Posterior vena cava (tissue), 2 donors: ENCODE data around the gene ASRGL1. TPM values are rescaled to one million over a fixed set of nuclear protein-coding genes. Genes with fewer than 3 reads are reported as not detected.
A peak's percentile ranks its signal among the peaks of the same experiment; 100 is the strongest.
"Not testable (repeated sequence)": the region's sequence is repeated elsewhere in the genome, so short reads cannot be mapped to it uniquely, and the experiment has no call there.

Source experiments
- DNase-seq: peaks from one replicate; pipeline ENCODE4 v3.0.0-alpha.2; 2020; ENCODE audit warnings: low spot score
- intact Hi-C, 2 donors: fragments of 100-400 bp; cut with DNase I; formaldehyde crosslinking; loops; one replicate each; pipeline versions ENCODE4 v1.14.1 to v1.14.2; 2022 to 2023
- long read RNA-seq, 2 donors: library from polyadenylated mRNA; unstranded; transcript quantifications; one replicate each; pipeline ENCODE4 v2.0.0, GENCODE V29; 2020 to 2021
- total RNA-seq, 2 donors: library from RNA; stranded (reverse); fragmentation: NEBNext Ultra II Directional; extraction: Animal tissue kit (Norgen Biotek cat#: 25700); gene quantifications; one replicate each; pipeline ENCODE4 v1.2.1, GENCODE V29; 2021
- donor health status: DM: yes; HTN: yes; CAD: no.
- donor health status: DM: yes; HTN: yes; CAD: no.

The ASRGL1 gene
- total RNA-seq: 10 to 100 TPM in 1 of 2 donors, 1 to 10 TPM in 1; 5.5 to 13.3 TPM
- long read RNA-seq, donor 1, transcript ASRGL1-201 (7 exons, 2,182 nt): major isoform, 7 of 11 reads
- long read RNA-seq, donor 1, partial matches to known transcripts: 1 of 11 reads
- long read RNA-seq, donor 1, other reads (novel, unspliced or antisense): 0 of 11 reads
- long read RNA-seq, donor 2, transcript ASRGL1-202 (7 exons, 2,270 nt): minor isoform, 11 of 69 reads
- long read RNA-seq, donor 2, transcript ASRGL1-201 (7 exons, 2,182 nt): major isoform, 37 of 69 reads
- long read RNA-seq, donor 2, partial matches to known transcripts: 7 of 69 reads
- long read RNA-seq, donor 2, other reads (novel, unspliced or antisense): 10 of 69 reads

DNA sequence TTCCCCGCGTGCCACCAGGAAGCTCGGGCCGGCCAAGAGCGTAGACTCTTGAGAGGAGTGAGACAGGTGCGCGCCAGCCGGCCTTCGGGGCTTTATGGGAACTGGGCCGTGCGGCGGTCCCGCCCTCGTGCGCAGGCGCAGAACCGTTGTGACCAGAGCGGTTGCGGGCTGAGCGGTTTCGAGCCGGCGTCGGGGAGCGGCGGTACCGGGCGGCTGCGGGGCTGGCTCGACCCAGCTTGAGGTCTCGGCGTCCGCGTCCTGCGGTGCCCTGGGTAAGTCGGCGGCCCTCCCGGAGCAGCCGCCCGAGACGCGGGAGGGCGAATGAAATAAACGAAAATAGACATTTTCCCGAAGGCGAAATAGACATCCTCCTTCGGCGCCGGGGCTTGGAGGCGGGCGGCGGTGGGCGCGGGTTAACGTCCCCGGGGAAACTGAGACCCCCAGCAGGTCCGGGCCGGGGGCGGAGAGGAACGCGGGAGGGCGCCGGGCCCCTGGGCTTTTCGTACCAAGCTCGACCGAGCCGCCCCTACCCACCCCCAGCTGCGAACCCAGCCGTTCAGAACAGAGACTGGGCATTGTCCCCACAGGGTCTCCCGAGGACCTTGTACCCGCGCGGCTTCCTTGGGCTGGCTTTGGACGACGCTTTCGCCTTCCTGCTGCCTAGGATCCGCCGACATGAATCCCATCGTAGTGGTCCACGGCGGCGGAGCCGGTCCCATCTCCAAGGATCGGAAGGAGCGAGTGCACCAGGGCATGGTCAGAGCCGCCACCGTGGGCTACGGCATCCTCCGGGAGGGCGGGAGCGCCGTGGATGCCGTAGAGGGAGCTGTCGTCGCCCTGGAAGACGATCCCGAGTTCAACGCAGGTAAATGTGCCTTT is at the start of gene ASRGL1:
Gene ASRGL1 (plus strand): TSS at position 146 of the 879 bp plus-strand sequence. CDS start 530 bp downstream, at position 676.
- intact Hi-C loops: no loop called here
- peak; percentile 96 for DNase-seq

DNA sequence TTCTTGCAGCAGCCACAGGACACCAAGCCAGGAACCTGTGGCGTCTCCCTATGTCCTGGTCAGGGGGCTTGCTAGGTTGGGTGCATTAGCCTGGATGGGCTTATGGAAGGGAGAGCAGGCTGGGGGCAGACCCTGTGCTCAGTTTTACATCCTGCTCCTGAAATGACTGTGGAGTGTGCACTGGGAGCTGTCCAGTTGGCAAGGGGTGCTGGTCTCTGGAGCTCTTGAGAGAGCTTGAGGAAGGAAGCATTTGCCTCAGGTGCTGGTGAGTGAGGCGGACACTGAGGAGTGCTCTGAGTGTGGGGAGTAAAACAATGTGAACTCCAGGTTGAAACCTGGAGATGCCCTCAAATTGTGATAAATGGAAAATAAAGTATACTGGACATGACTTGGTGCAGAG is 41.7 kb upstream of the ASRGL1 start:
- no peak for DNase-seq
- intact Hi-C loops: loop anchor here in 1 of 2 donors (2.0 kb wide), 1 partner anchor 51 kb away; no protein-coding TSS in a partner anchor

DNA sequence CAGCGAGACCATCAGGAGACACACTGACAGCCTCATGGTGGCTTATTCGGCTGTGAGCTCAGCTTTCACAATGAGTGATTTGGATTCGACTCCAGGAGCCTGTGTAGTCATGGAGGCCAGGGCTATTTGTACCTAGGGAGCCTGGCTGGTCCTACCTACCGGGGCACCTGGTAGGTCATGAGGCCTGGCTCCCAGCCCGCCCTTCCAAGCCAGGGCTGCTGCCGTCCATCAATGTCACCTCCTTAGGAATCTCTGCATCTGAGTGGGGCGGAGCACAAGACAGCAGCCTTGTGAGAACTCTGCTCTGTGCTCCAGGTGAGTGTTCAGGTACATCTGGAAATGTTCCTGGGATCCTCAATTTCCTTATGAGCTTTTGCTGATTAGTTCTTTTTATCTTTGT is 38.3 kb upstream of the ASRGL1 start, which contains the start of gene SCGB1D4:
Gene SCGB1D4 (minus strand): TSS at position 101 of the 400 bp plus-strand sequence. CDS start 65 bp downstream, at position 36.
- no peak for DNase-seq

DNA sequence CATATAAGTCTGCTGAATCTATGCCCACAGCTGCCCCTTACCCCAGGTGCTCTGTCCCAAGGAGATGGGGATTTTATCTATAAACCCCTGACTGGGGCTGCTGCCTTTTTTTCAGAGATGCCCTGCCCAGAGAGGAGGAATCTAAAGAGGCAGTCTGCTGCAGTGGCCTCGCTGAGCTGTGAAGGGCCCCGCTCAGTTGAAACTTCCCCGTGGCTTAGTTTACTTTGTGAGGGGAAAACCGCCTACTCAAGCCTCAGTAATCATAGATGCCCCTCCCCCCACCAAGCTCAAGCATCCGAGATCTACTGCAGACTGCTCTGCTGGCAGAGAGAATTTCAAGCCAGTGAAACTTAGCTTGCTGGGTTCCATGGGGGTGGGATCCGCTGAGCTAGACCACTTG is 31.0 kb upstream of the ASRGL1 start:
- DNase-seq: no peak
- intact Hi-C loops: no loop called here

More for the DNA sequence above, 38.3 kb upstream of the ASRGL1 start, which contains the start of gene SCGB1D4:
- intact Hi-C loops: no loop called here

DNA sequence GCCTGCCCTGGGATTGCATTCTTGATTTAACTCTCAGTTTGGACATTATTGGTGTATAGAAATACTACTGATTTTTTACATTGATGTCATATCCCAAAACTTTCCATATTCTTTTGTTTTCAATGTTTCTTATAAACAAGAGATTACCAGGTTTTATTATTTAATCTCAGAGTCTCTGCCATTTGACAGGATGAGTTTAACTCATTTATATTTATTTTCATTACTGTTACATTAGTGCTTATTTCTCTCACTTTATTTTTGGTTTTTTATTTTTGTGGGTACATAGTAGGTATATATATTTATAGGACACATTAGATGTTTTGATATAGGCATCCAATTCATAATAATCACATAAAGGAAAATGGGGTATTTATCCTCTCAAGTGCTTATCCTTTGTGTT is 29.3 kb upstream of the ASRGL1 start:
- intact Hi-C loops: no loop called here
- DNase-seq: no peak

DNA sequence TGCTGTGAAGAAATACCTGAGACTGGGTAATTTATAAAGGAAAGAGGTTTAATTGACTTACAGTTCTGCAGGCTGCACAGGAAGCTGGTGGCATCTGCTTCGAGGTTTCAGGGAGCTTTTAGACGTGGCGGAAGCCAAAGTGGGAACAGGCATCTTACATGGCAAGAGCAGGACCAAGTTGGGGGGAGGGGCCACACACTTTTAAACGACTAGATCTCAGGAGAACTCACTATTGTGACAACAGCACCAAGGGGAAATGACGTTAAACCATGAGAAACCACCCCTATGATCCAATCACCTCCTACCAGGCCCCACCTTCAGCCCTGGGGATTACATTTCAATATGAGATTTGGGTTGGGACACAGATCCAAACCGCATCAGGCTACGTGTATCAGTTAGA is 27.3 kb upstream of the ASRGL1 start:
- no peak for DNase-seq
- intact Hi-C loops: loop anchor here (5.0 to 10.0 kb wide), 2 partner anchors 135 to 513 kb away; no protein-coding TSS in a partner anchor

DNA sequence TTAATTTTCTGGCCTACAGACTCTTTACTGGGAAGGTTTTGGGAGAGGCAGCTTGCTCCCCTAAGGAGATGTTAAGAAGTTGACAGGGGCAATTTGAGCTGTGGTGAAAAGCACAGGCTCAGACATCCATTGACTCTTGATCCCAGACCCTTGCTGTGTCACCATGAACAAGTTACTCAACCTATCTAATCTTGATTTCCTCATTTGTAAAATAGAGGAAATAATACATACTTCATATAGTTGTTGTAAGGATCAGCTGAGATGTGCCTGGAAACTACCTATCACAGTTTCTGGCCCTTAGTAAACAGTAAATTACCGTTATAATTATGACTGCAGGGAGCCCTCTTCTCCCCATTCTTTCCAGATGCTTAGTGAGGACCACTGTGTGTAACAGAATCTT is 21.8 kb upstream of the ASRGL1 start:
- intact Hi-C loops: loop anchor here in 1 of 2 donors (10.0 kb wide), 1 partner anchor 141 kb away; no protein-coding TSS in a partner anchor
- no peak for DNase-seq

DNA sequence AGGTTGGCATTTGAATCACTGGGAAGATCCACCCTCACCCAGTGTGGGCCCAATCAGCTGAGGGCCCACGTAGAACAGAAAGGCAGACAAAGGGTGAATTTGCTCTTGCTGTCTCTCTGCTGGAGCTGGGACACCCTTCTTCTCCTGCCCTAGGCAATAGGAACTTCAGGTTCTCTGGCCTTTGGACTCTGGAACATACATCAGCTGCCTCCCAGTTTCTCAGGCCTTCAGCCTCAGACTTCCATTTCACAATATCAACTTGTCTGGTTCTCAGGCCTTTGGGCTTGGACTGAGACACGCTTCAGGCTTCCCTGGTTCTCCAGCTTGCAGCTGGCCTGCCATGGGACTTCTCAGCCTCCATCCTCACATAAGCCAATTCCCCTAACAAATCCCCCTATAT is 14.7 kb upstream of the ASRGL1 start:
- intact Hi-C loops: no loop called here
- no peak for DNase-seq

DNA sequence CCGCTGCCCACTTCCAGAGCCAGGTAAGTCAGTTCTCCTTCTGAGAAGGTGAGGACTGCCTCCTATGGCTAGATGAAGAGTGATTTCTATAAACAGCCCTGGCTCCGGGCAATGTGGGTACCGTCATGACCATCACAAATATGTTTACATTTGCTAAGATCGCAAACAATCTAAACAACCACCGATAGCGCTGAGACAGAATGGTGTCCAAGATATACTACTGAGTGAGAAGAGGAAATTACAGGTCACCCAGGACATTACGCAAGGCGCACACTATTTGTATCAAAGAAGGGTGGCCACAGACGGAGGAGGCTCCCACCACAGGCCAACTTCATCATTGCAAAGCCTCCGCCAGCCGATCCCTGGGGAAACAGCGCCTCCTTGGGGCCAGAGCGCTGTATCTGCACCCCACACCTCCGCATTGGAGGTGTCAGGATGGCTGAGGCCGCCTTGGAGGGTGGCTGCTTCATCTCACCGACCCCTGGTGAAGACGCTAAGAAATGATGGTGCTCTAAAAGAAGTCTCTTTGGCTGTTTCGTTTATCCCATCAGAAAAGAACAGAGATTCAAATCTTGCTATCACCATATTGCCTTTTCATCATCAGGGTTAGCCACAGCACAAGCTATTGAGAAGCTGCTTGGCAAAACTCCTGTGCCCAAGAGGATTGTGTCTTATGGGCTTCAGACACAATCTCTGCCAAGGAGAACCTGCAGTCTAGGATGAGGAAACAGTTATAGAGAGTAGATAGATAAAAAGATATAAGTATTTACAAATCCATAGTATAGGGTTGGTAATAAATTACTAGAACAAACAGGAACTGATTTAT is 12.3 kb upstream of the ASRGL1 start:
- intact Hi-C loops: no loop called here
- peak; percentile 87 for DNase-seq

DNA sequence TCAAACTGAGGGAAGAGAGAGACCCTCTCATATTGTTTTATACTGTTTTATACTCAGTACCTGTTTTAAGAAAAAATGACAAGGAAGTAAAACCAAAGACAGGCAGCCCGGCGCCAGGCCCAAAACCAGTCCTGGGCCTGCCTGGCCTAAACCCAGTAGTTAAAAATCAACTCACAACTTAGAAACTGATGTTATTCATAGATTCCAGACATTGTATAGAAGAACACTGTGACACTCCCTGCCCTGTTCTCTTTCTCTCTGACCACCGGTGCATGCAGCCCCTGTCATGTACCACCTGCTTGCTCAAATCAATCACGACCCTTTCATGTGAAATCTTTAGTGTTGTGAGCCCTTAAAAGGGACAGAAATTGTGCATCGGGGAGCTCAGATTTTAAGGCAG is 11.5 kb upstream of the ASRGL1 start:
- DNase-seq, intact Hi-C loops: not testable (repeated sequence)

DNA sequence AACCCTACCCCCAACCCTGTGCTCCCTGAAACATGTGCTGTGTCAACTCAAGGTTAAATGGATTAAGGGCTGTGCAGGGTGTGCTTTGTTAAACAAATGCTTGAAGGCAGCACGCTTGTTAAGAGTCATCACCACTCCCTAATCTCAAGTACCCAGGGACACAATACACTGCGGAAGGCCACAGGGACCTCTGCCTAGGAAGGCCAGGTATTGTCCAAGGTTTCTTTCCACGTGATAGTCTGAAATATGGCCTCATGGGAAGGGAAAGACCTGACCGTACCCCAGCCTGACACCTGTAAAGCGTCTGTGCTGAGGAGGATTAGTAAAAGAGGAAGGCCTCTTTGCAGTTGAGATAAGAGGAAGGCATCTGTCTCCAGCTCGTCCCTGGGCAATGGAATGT is 10.5 kb upstream of the ASRGL1 start:
- DNase-seq, intact Hi-C loops: not testable (repeated sequence)

DNA sequence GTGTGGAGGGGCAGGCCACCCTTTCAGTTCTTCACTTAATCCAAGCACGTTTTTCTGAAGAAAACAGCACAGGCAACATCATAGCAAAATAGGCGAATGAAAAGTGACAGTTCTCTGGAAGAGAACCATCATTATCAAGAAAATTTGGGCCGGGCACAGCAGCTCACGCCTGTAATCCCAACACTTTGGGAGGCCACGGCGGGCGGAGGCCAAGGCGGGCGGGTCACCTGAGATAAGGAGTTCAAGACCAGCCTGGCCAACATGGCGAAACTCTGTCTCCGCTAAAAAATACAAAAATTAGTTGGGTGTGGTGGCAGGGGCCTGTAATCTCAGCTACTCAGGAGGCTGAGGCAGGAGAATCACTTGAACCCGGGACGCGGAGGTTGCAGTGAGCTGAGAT is 9.7 kb upstream of the ASRGL1 start:
- DNase-seq: not testable (repeated sequence)

DNA sequence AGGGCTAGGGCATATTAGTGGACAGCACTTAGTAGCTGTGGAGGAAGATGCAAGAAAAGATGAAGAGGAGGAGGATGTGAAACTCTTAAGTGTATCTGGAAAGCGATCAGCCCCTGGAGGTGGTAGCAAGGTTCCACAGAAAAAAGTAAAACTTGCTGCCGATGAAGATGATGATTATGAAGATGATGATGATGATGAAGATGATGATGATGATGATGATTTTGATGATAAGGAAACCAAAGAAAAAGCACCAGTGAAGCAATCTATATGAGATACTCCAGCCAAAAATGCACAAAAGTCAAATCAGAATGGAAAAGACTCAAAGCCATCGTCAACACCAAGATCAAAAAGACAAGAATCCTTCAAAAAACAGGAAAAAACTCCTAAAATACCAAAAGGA is 6.0 kb upstream of the ASRGL1 start:
- DNase-seq, intact Hi-C loops: not testable (repeated sequence)

More for the DNA sequence above, 9.7 kb upstream of the ASRGL1 start:
- intact Hi-C loops: not testable (repeated sequence)

DNA sequence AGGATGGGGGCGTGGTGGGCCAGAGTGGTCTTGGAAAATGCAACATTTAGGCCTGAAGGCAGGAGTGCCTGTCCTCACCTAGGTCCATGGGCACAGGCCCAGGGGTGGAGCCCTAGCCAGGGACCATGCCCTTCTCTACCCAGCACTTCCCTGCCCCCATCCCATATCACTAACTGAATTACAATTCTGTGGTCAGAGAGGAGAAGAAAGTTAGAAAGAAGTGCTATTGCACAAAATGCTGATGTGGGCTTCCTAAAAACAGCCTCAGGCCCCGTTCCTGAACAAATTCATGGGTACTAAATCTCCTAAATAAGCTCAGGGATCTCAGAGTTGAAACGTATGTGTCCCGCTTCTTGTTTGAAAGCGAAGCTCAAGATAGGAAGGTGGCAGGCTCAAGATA is 3.5 kb upstream of the ASRGL1 start:
- no peak for DNase-seq
- intact Hi-C loops: no loop called here

DNA sequence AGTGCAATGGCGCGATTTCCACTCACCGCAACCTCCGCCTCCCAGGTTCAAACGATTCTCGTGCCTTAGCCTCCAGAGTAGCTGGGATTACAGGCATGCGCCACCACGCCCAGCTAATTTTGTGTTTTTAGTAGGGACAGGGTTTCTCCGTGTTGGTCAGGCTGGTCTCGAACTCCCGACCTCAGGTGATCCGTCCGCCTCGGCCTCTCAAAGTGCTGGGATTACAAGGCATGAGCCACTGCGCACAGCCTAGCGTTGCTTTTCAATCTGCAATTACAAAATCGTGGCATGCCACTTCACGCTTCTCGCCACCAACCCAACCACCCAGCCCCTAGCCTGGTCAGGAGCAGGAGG is 322 bp upstream of the ASRGL1 start:
- intact Hi-C loops: not testable (repeated sequence)

DNA sequence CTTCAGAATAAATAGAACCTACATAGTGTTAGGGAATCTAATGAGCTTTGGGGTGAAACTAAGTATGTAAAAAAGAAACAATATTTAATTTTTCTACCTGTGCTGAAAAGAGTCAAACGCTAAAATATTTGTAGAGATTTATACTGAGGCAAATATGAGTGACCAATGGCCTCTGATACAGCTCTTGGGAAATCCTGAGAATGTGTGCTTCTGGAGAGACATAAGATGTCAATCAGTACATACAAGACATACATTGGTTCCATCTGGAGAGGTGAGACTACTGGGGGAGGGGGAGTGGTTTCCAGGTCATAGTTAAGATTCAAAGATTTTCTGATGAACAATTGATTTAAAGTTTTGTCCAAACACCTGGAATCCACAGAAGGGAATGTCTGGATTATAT is 970 bp downstream of the ASRGL1 start:
- DNase-seq: no peak
- intact Hi-C loops: no loop called here

More for the DNA sequence above, 322 bp upstream of the ASRGL1 start:
- not testable (repeated sequence) for DNase-seq

DNA sequence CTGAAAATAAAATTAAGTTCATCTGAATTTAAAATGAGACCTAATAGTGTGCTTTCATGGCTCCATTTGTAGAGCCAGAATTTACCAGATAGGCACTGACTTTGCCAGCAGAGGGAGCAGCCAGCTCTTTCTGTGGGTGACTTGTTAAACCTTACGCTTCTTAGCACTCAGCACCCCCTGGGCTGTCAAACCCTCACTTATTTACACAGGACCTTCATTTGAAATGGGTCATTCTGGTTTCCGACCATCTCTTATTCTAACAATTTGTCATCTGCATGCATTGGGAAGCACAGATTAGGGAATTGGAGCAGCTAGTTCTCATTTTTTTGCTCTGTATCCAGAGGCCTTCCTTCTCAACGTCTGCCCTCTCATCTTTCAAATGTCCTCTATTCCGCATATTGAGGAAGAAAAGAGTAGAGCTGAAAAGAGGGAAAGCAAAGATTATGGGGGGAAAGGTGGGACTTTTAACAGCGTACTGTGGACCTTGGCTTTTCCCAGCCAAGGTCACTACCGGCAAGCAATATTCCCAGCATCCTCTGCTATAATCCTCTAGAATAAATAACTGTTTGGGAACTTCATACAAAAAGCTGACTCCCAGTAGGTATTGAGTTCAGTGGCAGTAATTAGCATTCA is 3.1 kb downstream of the ASRGL1 start:
- intact Hi-C loops: no loop called here
- no peak for DNase-seq

DNA sequence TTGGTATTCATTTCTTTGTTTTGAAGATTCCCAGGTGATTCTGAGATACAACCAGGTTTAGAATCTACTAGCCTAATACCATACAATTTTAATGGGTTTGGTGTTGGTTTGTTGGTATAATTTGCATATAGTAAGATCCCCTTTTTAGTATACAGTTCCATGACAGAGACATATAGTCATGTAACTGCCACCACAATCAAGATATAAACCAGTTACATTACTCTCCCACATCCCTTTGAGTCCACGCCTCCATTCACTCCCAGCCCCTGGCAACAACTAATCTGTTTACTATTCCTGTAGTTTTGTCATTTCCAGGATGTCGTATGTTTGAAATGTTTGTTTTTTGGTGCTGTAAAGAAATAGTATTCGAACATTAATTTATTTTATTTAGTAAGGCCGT is 4.3 kb downstream of the ASRGL1 start:
- DNase-seq: no peak
- intact Hi-C loops: no loop called here
